WTC11 (cell line): ENCODE results near the gene BCL11A.

Experiments
- NFYB ChIP-seq: sonication (generic); formaldehyde crosslinking; conservative IDR thresholded peaks from 2 replicates; pipeline ENCODE4 v1.8.0; 2022; ENCODE audit warnings: low read depth, missing genetic modification reagents
- TEAD4 ChIP-seq: sonication (generic); formaldehyde crosslinking; IDR thresholded peaks from 2 replicates; pipeline ENCODE4 v1.8.0; 2022; ENCODE audit warnings: mild to moderate bottlenecking, missing genetic modification reagents
- TF ChIP-seq, protein P1 (sequence below): sonication (generic); formaldehyde crosslinking; IDR thresholded peaks from 2 replicates; pipeline ENCODE4 v1.8.1; 2023; ENCODE audit warnings: mild to moderate bottlenecking, missing genetic modification reagents
- TF ChIP-seq, protein P2 (sequence below): sonication (generic); formaldehyde crosslinking; IDR thresholded peaks from 2 replicates; pipeline ENCODE4 v1.8.1; 2023; ENCODE audit warnings: mild to moderate bottlenecking, missing genetic modification reagents, moderate library complexity
- TF ChIP-seq, protein P3 (sequence below): fragments of 250-450 bp; sonication (Bioruptor Pico); IDR thresholded peaks from 2 replicates; pipeline ENCODE4 v1.9.0; 2021; ENCODE audit warnings: moderate library complexity, mild to moderate bottlenecking, inconsistent platforms, borderline replicate concordance
- TF ChIP-seq, protein P4 (sequence below): fragments of 200-600 bp; IDR thresholded peaks from 2 replicates; pipeline ENCODE4 v1.8.0; 2022; ENCODE audit warnings: antibody characterized with exemption
- TF ChIP-seq, protein P5 (sequence below): fragments of 250-450 bp; sonication (Bioruptor Pico); IDR thresholded peaks from 2 replicates; pipeline ENCODE4 v2.1.2; 2022; ENCODE audit warnings: mild to moderate bottlenecking, moderate library complexity
- TF ChIP-seq, protein P6 (sequence below): sonication (generic); formaldehyde crosslinking; IDR thresholded peaks from 2 replicates; pipeline ENCODE4 v1.8.0; 2022; ENCODE audit warnings: mild to moderate bottlenecking, missing genetic modification reagents

DNA sequence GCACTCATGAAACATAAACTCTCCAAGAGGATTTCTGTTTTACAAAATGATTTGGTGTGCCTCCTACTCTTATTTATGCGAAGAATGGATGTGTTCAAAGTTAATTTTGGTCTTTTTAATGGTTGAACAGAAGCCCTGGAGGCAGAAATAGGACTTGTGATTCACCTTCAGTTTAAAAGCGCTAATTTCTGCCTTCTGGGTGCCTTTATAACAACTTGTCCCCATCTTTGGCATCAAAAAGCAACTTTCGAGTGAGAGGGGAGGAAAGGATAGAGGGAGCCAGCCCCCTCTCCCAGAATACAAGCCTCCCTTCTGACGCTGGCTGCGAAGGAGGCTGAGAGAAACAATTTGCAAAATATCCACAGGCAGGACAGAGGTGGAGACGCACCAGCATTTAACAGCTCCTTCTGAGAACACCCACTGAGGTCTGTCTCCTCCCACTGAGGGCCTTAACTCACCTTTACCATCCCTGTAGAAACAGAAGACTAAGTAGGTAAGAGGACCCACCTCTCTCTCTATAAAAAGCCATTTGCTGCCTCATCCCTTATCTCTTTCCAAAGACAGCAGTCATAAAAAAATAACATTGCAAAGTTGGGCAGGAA, 24.3 kb upstream of the BCL11A start:
- TF ChIP-seq, protein P1, sequence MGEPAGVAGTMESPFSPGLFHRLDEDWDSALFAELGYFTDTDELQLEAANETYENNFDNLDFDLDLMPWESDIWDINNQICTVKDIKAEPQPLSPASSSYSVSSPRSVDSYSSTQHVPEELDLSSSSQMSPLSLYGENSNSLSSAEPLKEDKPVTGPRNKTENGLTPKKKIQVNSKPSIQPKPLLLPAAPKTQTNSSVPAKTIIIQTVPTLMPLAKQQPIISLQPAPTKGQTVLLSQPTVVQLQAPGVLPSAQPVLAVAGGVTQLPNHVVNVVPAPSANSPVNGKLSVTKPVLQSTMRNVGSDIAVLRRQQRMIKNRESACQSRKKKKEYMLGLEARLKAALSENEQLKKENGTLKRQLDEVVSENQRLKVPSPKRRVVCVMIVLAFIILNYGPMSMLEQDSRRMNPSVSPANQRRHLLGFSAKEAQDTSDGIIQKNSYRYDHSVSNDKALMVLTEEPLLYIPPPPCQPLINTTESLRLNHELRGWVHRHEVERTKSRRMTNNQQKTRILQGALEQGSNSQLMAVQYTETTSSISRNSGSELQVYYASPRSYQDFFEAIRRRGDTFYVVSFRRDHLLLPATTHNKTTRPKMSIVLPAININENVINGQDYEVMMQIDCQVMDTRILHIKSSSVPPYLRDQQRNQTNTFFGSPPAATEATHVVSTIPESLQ (CRISPR knock-in tag) = no peak
- TF ChIP-seq, protein P2, sequence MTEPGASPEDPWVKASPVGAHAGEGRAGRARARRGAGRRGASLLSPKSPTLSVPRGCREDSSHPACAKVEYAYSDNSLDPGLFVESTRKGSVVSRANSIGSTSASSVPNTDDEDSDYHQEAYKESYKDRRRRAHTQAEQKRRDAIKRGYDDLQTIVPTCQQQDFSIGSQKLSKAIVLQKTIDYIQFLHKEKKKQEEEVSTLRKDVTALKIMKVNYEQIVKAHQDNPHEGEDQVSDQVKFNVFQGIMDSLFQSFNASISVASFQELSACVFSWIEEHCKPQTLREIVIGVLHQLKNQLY = no peak
- TF ChIP-seq, protein P3, sequence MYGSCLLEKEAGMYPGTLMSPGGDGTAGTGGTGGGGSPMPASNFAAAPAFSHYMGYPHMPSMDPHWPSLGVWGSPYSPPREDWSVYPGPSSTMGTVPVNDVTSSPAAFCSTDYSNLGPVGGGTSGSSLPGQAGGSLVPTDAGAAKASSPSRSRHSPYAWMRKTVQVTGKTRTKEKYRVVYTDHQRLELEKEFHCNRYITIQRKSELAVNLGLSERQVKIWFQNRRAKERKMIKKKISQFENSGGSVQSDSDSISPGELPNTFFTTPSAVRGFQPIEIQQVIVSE (CRISPR knock-in tag) = no peak
- TF ChIP-seq, protein P4, sequence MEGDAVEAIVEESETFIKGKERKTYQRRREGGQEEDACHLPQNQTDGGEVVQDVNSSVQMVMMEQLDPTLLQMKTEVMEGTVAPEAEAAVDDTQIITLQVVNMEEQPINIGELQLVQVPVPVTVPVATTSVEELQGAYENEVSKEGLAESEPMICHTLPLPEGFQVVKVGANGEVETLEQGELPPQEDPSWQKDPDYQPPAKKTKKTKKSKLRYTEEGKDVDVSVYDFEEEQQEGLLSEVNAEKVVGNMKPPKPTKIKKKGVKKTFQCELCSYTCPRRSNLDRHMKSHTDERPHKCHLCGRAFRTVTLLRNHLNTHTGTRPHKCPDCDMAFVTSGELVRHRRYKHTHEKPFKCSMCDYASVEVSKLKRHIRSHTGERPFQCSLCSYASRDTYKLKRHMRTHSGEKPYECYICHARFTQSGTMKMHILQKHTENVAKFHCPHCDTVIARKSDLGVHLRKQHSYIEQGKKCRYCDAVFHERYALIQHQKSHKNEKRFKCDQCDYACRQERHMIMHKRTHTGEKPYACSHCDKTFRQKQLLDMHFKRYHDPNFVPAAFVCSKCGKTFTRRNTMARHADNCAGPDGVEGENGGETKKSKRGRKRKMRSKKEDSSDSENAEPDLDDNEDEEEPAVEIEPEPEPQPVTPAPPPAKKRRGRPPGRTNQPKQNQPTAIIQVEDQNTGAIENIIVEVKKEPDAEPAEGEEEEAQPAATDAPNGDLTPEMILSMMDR = no peak
- TF ChIP-seq TEAD4 (CRISPR knock-in tag) (no peak), NFYB (CRISPR knock-in tag) (no peak)
- TF ChIP-seq, protein P5, sequence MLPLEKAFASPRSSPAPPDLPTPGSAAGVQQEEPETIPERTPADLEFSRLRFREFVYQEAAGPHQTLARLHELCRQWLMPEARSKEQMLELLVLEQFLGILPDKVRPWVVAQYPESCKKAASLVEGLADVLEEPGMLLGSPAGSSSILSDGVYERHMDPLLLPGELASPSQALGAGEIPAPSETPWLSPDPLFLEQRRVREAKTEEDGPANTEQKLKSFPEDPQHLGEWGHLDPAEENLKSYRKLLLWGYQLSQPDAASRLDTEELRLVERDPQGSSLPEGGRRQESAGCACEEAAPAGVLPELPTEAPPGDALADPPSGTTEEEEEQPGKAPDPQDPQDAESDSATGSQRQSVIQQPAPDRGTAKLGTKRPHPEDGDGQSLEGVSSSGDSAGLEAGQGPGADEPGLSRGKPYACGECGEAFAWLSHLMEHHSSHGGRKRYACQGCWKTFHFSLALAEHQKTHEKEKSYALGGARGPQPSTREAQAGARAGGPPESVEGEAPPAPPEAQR (CRISPR knock-in tag) = no peak
- TF ChIP-seq, protein P6, sequence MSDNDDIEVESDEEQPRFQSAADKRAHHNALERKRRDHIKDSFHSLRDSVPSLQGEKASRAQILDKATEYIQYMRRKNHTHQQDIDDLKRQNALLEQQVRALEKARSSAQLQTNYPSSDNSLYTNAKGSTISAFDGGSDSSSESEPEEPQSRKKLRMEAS (CRISPR knock-in tag) = no peak
